Myocyte (in vitro differentiated cells): ENCODE data around the gene BAG5. TPM values are rescaled to one million over a fixed set of nuclear protein-coding genes. Genes with fewer than 3 reads are reported as not detected.

Experiments used
- DNase-seq: peaks from one replicate; pipeline ENCODE4 v3.0.0-alpha.2; 2012; ENCODE audit warnings: low read depth
- total RNA-seq: library from RNA; depleted of rRNA; stranded (reverse); fragments of >200 nt; gene quantifications from 2 replicates; pipeline ENCODE4 v1.2.3, GENCODE V29; 2014

The BAG5 gene
- total RNA-seq, 1 donor from 2014 or later: 31.2 TPM

DNA sequence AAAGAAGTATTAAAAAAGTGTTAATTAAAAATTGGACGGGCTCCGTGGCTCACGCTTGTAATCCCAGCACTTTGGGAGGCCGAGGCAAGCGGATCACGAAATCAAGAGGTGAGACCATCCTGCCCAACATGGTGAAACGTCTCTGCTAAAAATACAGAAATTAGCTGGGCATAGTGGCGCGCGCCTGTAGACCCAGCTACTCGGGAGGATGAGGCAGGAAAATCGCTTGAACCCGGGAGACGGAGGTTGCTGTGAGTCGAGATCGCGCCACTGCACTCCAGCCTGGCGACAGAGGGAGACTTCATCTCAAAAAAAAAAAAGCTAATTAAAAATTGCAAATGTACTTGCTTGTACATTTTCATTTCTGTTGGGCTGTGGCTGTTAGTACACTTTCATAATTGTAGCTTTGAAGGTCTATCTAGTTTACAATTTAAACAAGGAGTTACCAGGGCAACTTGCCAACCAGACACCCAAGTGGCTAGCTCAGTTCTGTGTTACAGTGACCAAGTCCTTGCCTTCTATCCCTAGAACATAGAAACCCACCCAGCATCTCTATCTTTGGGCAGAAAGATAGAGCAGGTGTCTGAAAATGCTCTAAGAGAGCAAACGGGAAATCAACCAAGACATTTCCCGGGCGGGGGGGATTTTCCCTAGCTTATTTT, 1.5 kb upstream of the BAG5 start:
- no peak for DNase-seq

- DNase-seq: no peak
These were observed 766 bp upstream of the BAG5 start for GRCh38 chr14:103563226-103563620.

DNA sequence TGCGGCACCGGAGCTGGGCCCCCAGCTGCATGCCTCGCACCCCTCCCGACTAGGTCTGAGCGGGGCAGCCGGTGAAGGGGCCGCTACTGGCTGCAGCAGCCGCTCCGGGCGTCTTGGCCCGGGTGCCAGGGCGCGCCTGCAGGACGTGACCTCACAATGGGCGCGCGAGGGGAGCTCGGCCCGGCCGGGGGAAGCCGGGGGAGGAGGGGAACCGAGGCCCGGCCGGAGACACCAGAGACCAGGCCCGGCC, 353 bp downstream of the BAG5 start:
- DNase-seq: peak; percentile 63

DNA sequence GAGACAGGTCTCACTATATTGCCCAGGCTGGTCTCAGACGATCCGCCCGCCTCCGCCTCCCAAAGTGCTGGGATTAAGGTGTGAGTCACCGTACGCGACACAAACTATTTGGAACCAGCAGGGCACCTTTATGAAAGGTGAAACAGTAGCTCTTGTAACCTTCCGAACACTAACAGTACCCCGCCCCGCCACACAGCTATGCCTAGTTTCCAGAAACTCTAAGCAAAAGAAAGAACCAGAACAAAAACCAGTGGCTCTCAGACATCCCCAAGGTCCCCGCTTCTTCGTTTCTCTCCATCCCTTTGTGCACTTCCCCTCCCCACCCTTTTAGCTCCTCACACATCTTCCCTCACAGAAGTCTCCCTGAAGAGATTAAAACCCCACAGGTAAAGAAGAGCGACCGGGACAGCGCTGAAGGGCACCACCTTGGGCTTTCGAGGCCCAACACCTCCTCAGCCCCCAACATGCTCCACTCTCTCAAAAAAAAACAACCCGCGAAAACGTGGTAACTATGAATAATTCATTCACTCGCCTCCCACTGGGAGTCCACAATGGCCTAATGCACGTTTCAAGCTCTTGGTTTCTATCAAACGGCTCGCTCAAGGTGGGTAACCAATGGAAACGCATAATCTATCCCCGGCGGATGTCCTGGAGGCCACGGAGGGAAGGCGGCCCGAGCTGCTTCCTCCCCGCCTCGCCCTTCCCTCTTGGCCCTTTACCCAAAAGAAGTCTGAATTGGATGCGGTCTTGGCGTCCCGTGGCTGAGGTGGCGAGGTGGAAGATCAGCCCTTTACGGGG, 877 bp downstream of the BAG5 start:
- no peak for DNase-seq

- DNase-seq: no peak
These were observed 1.8 kb downstream of the BAG5 start for GRCh38 chr14:103560691-103561090.

DNA sequence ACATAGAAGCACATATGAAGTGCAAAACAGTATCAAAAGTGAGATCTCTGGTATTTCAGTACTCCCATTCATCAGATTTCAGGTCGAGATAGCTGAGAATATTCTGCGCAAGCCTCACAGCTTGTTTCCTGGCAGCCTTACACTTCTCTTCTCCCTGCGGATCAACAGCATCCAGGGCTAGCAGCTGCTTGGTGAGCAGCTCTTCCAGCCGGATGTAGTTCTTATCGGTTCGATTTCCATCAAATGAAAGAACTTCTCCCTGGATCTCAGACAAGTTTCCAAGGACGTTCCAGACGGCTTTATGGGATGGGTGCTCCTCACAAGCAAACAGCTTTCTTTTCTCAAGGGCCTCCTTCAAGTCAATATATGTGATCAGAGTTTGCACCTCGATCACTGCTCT, 2.7 kb downstream of the BAG5 start:
- no peak for DNase-seq

GRCh38 chr14:103558071-103558882, 4.2 kb downstream of the BAG5 start:
- peak; percentile 84 for DNase-seq

- no peak for DNase-seq
These were observed 5.3 kb downstream of the BAG5 start for GRCh38 chr14:103556946-103557758.

GRCh38 chr14:103555559-103556337, 6.7 kb downstream of the BAG5 start:
- no peak for DNase-seq

DNA sequence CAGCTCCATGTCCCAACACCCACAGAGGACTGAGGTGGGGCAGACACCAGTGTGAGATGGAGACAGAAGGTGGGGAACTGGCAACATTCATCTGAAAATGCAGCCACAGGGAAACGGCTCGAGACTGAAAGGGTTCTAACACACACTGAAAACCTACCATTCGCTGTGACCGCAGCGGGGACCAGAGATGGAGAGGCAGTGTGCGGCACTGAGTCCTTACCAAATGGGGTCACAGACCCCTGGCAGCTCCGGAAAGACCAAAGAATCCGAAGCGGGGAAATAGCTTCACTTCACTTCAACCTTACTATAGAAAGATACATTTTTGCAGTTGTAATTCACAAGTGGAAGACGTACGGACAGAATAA, 9.6 kb downstream of the BAG5 start:
- no peak for DNase-seq

- DNase-seq: peak; percentile 90
These were observed 10.2 kb downstream of the BAG5 start for GRCh38 chr14:103552011-103552845.

GRCh38 chr14:103551338-103551762, 11.1 kb downstream of the BAG5 start:
- DNase-seq: no peak

GRCh38 chr14:103550451-103551337, 11.8 kb downstream of the BAG5 start:
- no peak for DNase-seq

GRCh38 chr14:103549361-103550311, 12.8 kb downstream of the BAG5 start:
- no peak for DNase-seq

DNA sequence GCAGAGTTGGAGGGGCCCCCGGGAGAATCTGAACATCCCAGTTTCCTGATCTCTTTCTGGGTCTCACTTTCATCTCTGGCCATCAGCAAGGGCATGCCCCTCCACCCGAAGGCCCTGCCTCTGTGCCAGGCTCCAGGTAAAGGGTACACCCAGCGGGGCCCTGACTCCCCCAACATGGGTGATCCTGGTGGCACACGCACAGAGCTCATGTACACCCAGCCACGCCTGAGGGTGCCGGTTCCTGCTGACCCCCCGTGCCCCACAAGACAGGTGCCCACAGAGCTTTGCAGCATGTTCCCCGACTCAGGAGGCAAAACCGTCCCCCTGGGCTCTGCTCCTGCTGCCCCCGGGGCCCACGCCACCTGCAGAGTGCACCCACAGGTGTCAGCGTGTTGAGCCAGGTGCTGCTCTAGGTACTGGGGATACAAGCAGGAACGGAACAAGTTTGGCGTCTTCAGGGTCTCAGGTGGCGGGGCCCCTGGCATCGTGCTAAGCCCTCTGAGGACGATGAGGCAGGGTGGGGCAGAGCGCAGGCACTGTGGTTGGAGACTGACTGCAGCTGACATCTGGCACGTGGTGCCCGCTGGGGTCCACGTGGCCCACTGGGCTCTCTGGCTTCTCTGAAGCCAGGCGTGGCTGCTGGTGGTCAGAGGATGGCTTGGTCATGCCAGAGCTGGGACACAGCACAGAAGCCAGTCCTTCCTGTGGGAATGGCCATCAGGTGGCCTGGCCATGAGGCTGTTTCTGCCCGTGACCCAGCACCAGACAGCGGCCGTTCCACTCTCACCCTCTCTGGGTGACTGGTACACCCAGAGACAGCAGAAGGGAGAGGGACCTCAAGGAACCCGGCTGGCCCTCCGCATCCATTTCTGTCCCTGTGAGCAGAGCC, 13.8 kb downstream of the BAG5 start:
- peak; percentile 72 for DNase-seq

DNA sequence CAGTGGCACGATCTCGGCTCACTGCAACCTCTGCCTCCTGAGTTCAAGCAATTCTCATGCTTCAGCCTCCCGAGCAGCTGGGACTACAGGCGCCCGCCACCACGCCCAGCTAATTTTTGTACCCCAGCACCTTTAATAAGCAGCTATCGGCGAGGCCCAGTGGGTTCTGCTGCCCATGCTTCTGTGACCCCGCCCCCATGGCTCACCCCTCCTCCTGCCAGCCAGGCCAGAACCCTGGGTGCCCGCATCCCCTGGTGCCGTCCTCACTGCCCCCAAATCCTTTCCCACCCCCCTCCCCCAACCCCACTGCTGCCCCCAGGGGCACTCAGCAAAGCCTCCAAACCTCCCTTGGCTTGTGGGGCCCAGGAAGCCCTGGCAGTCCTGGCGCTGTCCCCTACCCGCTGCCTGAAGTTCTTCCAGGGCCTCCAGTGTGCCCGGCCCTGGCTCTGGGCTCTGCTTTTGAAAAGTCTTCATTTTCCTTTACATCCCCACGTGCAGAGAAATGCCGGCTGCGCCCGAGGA, 14.5 kb downstream of the BAG5 start:
- DNase-seq: no peak
